Measurements from ENCODE around the gene LAMC2. TPM values are rescaled to one million over a fixed set of nuclear protein-coding genes. Genes with fewer than 3 reads are reported as not detected.

LAMC2 gene
- total RNA-seq, 4 donors from 2014 or later = 24.2 to 46.5 (median 35.5) TPM

Other genes starting within 250 kb of the LAMC2 start
- gene SHCBP1L, start 233.1 kb upstream of the LAMC2 start, total RNA-seq = not detected
- 100 to 1,000 TPM in 1 of 4 donors, 10 to 100 TPM in 3; 58.3 to 124 (median 77.6) TPM for gene LAMC1, start 162.8 kb upstream of the LAMC2 start, total RNA-seq
- gene NMNAT2, start 232.1 kb downstream of the LAMC2 start, total RNA-seq = under 1 TPM; 0.48 to 0.81 (median 0.68) TPM